Measurements from ENCODE around the gene AKT3.

- TF ChIP-seq CTCF (conservative IDR thresholded peaks at IDR 0.05): no peak
- no peak for TF ChIP-seq ZFX (IDR thresholded peaks at IDR 0.05)
Measured at GRCh38 chr1:243783714-243784113, 66.3 kb downstream of the AKT3 start.

Data from C4-2B (cell line).